Liver (tissue), 9 donors: ENCODE measurements around the gene AIP. TPM values are rescaled to one million over a fixed set of nuclear protein-coding genes. Genes with fewer than 3 reads are reported as not detected.

ENCODE experiments used
- DNase-seq: peaks from one replicate; pipeline ENCODE4 v3.0.0-alpha.2; 2017; ENCODE audit warnings: low spot score
- H3K27ac ChIP-seq, 2 donors: one replicate each; pipeline ENCODE4 v1.7.0; 2013; ENCODE audit warnings: inconsistent platforms in 2 of 2, low read length in 2 of 2, control low read depth in 1 of 2, low read depth in 1 of 2, mild to moderate bottlenecking in 1 of 2
- H3K27me3 ChIP-seq, 4 donors: one replicate each; pipeline versions ENCODE4 v1.6.1 to v1.7.0; 2013; ENCODE audit warnings: low read length in 3 of 4, inconsistent platforms in 1 of 4, mild to moderate bottlenecking in 1 of 4, moderate library complexity in 1 of 4; ENCODE audit not compliant: control insufficient read depth in 4 of 4, insufficient read depth in 4 of 4
- H3K36me3 ChIP-seq, 4 donors: one replicate each; pipeline versions ENCODE4 v1.6.1 to v1.7.0; 2013; ENCODE audit warnings: low read length in 3 of 4, mild to moderate bottlenecking in 3 of 4, low read depth in 1 of 4, moderate library complexity in 1 of 4; ENCODE audit not compliant: control insufficient read depth in 4 of 4, insufficient read depth in 3 of 4
- H3K4me1 ChIP-seq, 4 donors: one replicate each; pipeline versions ENCODE4 v1.6.1 to v1.7.0; 2013; ENCODE audit warnings: low read length in 3 of 4, mild to moderate bottlenecking in 3 of 4, moderate library complexity in 1 of 4; ENCODE audit not compliant: control insufficient read depth in 4 of 4, insufficient read depth in 4 of 4
- H3K4me3 ChIP-seq, 3 donors: one replicate each; pipeline versions ENCODE4 v1.6.1 to v1.7.0; 2013; ENCODE audit warnings: low read length in 3 of 3, control low read depth in 1 of 3, low read depth in 1 of 3, mild to moderate bottlenecking in 1 of 3
- H3K9ac ChIP-seq, 2 donors: one replicate each; pipeline ENCODE4 v1.7.0; 2013; ENCODE audit warnings: low read length in 2 of 2, mild to moderate bottlenecking in 2 of 2, moderate library complexity in 2 of 2, control low read depth in 1 of 2, low read depth in 1 of 2
- H3K9me3 ChIP-seq, 4 donors: one replicate each; pipeline versions ENCODE4 v1.6.1 to v1.7.0; 2013; ENCODE audit warnings: low read length in 3 of 4; ENCODE audit not compliant: control insufficient read depth in 4 of 4
- ATF3 ChIP-seq: IDR thresholded peaks from 2 replicates; pipeline ENCODE4 v1.6.1; 2016; ENCODE audit warnings: antibody characterized with exemption
- CTCF ChIP-seq: fragments of 150-350 bp; IDR thresholded peaks from 2 replicates; pipeline ENCODE4 v1.5.1; 2017; ENCODE audit warnings: improper control_type of control experiment, low read depth, low read length; ENCODE audit not compliant: missing input control
- EGR1 ChIP-seq, 2 donors: IDR thresholded peaks; 2 replicates each; pipeline ENCODE4 v1.6.1; 2016 to 2018; ENCODE audit warnings: antibody characterized with exemption in 2 of 2, low read depth in 2 of 2
- FOXA2 ChIP-seq: IDR thresholded peaks from 2 replicates; pipeline ENCODE4 v1.6.1; 2016; ENCODE audit warnings: antibody characterized with exemption
- GABPA ChIP-seq, 2 donors: IDR thresholded peaks in 1 of 2; conservative IDR thresholded peaks in 1 of 2; 2 replicates each; pipeline ENCODE4 v1.6.1; 2016; ENCODE audit warnings: antibody characterized with exemption in 2 of 2, mild to moderate bottlenecking in 1 of 2, moderate library complexity in 1 of 2
- HNF4A ChIP-seq, 2 donors: conservative IDR thresholded peaks; 2 replicates each; pipeline ENCODE4 v1.6.1; 2016; ENCODE audit warnings: antibody characterized with exemption in 2 of 2, mild to moderate bottlenecking in 2 of 2
- HNF4G ChIP-seq: IDR thresholded peaks from 2 replicates; pipeline ENCODE4 v1.6.1; 2016; ENCODE audit warnings: antibody characterized with exemption
- JUND ChIP-seq, 2 donors: IDR thresholded peaks; 2 replicates each; pipeline ENCODE4 v1.6.1; 2016; ENCODE audit warnings: antibody characterized with exemption in 2 of 2
- MAX ChIP-seq: IDR thresholded peaks from 2 replicates; pipeline ENCODE4 v1.6.1; 2016; ENCODE audit warnings: antibody characterized with exemption
- NR2F2 ChIP-seq: IDR thresholded peaks from 2 replicates; pipeline ENCODE4 v1.6.1; 2016; ENCODE audit warnings: antibody characterized with exemption
- RAD21 ChIP-seq, 2 donors: IDR thresholded peaks; 2 replicates each; pipeline ENCODE4 v1.6.1; 2016; ENCODE audit warnings: antibody characterized with exemption in 2 of 2, mild to moderate bottlenecking in 2 of 2
- REST ChIP-seq: IDR thresholded peaks from 2 replicates; pipeline ENCODE4 v1.6.1; 2016; ENCODE audit warnings: antibody characterized with exemption, mild to moderate bottlenecking
- SP1 ChIP-seq: IDR thresholded peaks from 2 replicates; pipeline ENCODE4 v1.6.1; 2018; ENCODE audit warnings: antibody characterized with exemption, mild to moderate bottlenecking
- TAF1 ChIP-seq: conservative IDR thresholded peaks from 2 replicates; pipeline ENCODE4 v1.6.1; 2016; ENCODE audit warnings: antibody characterized with exemption, mild to moderate bottlenecking
- YY1 ChIP-seq: IDR thresholded peaks from 2 replicates; pipeline ENCODE4 v1.6.1; 2016; ENCODE audit warnings: antibody characterized with exemption, mild to moderate bottlenecking
- ZBTB33 ChIP-seq: IDR thresholded peaks from 2 replicates; pipeline ENCODE4 v1.6.1; 2016; ENCODE audit warnings: antibody characterized with exemption
- WGBS: extraction: QIAGEN DNeasy Blood & Tissue Kit; methylation state at CpG from one replicate; pipeline ENCODE4 v1.1.7; 2013; 5-methylcytosine and 5-hydroxymethylcytosine counted together
- polyA plus RNA-seq, 2 donors: library from polyadenylated mRNA; stranded (reverse) in 1 of 2; unstranded in 1 of 2; fragments of 200-250 nt in 1 of 2; fragments of >200 nt in 1 of 2; fragmentation: Nextera tagmentation in 1 of 2; extraction: Ambion mirVana in 1 of 2; gene quantifications; one replicate each; pipeline versions ENCODE4 v1.2.1 to v1.2.3, GENCODE V29; 2013 to 2015
- total RNA-seq, 2 donors: library from RNA; depleted of rRNA; stranded (reverse); fragments of >200 nt; gene quantifications; one replicate each; pipeline ENCODE4 v1.2.3, GENCODE V29; 2014
- donor health status: healthy.
- donor health status: healthy.
- donor health status: healthy.
- donor health status: healthy.
- donor health status: healthy.

AIP gene
- total and polyA plus RNA-seq, 4 donors, result 17.6 to 28.2 (median 23.1) TPM

- no peak overlapping the region for H3K27ac ChIP-seq
- TF ChIP-seq REST (no peak), MAX (no peak), RAD21 (IDR thresholded peaks at IDR 0.05) (no peak), YY1 (no peak), TAF1 (no peak), SP1 (no peak), HNF4A (conservative IDR thresholded peaks at IDR 0.05) (no peak), GABPA (IDR thresholded peaks at IDR 0.05 in 1 of 2, conservative IDR thresholded peaks at IDR 0.05 in 1 of 2) (no peak), CTCF (no peak)
- DNase-seq, result no peak
- WGBS, result 89% methylated on average over 20 of the region's 20 CpGs
- H3K4me3 ChIP-seq, result no peak overlapping the region
- H3K4me1 ChIP-seq, result peaks cover 10 to 25% (median 15%) of the 10 kb centered on the region in 4 donors
- no peak overlapping the region for H3K9ac ChIP-seq
- H3K27me3 ChIP-seq, result no peaks in the 10 kb centered on the region
- no peaks in the 10 kb centered on the region for H3K9me3 ChIP-seq
- H3K36me3 ChIP-seq, result peaks cover 6 to 28% (median 12%) of the 10 kb centered on the region in 4 donors
Observed at GRCh38 chr11:67486481-67487195, 3.8 kb downstream of the AIP start.

- WGBS, result 87% methylated on average over 25 of the region's 25 CpGs
- no peak overlapping the region for H3K4me3 ChIP-seq
- H3K27ac ChIP-seq, result no peak overlapping the region
- DNase-seq, result no peak
- no peaks in the 10 kb centered on the region for H3K9me3 ChIP-seq
- peaks cover 6 to 43% (median 17%) of the 10 kb centered on the region in 4 donors for H3K36me3 ChIP-seq
- no peaks in the 10 kb centered on the region for H3K27me3 ChIP-seq
- H3K4me1 ChIP-seq, result peaks cover 0 to 8% (median 5%) of the 10 kb centered on the region in 4 donors
- H3K9ac ChIP-seq, result no peak overlapping the region
- no peak for TF ChIP-seq NR2F2
- no peak for TF ChIP-seq HNF4G
- no peak for TF ChIP-seq FOXA2
- no peak for TF ChIP-seq ZBTB33
- TF ChIP-seq CTCF, result no peak
- no peak for TF ChIP-seq EGR1 (IDR thresholded peaks at IDR 0.05; ENCODE audit: low read depth in 2 of 2)
- TF ChIP-seq ATF3, result no peak
- TF ChIP-seq HNF4A (conservative IDR thresholded peaks at IDR 0.05), result no peak
- no peak for TF ChIP-seq TAF1
- no peak for TF ChIP-seq RAD21 (IDR thresholded peaks at IDR 0.05)
- TF ChIP-seq JUND (IDR thresholded peaks at IDR 0.05), result no peak
- no peak for TF ChIP-seq GABPA (IDR thresholded peaks at IDR 0.05 in 1 of 2, conservative IDR thresholded peaks at IDR 0.05 in 1 of 2)
Observed at GRCh38 chr11:67489203-67489884, 6.5 kb downstream of the AIP start.
